ENCODE results near the gene SLC5A1. TPM values are rescaled to one million over a fixed set of nuclear protein-coding genes. Genes with fewer than 3 reads are reported as not detected.
"Not testable (repeated sequence)": the region's sequence is repeated elsewhere in the genome, so short reads cannot be mapped to it uniquely, and the experiment has no call there.

Gene SLC5A1
- total RNA-seq, 4 donors from 2014 or later = 0.24 TPM; not detected in 3

- DNase-seq; H3K9me3 ChIP-seq; intact Hi-C loops (cut with DNase I; ENCODE audit: low total_unique reads); H3K4me3 ChIP-seq; ATAC-seq; H3K4me1 ChIP-seq; H3K36me3 ChIP-seq; H3K27ac ChIP-seq; in situ Hi-C loops (cut with MboI; ENCODE audit: low sequenced_read_pairs in 4 of 4); H3K27me3 ChIP-seq: not testable (repeated sequence)
These were observed 93.8 kb downstream of the SLC5A1 start for GRCh38 chr22:32136881-32137280.

- ATAC-seq = peak in 1 of 2 donors; percentile 39
- in situ Hi-C loops (cut with MboI; ENCODE audit: low sequenced_read_pairs in 4 of 4); H3K27me3 ChIP-seq; H3K36me3 ChIP-seq; DNase-seq; intact Hi-C loops (cut with DNase I; ENCODE audit: low total_unique reads); H3K4me1 ChIP-seq; H3K9me3 ChIP-seq: not testable (repeated sequence)
- H3K27ac ChIP-seq = peak overlapping the region in 3 of 4 donors; percentile 4 to 21 (median 6)
- H3K4me3 ChIP-seq = peak overlapping the region; percentile 37 to 61 (median 48)
These were observed 94.8 kb downstream of the SLC5A1 start for GRCh38 chr22:32137731-32138324.

GRCh38 chr22:32138576-32138975 lies 95.5 kb downstream of the SLC5A1 start:
- H3K27me3 ChIP-seq; ATAC-seq; H3K4me1 ChIP-seq; H3K9me3 ChIP-seq; intact Hi-C loops (cut with DNase I; ENCODE audit: low total_unique reads); DNase-seq; H3K27ac ChIP-seq; in situ Hi-C loops (cut with MboI; ENCODE audit: low sequenced_read_pairs in 4 of 4); H3K36me3 ChIP-seq: not testable (repeated sequence)
- H3K4me3 ChIP-seq = peak overlapping the region in 2 of 4 donors; percentile 50 to 61

- intact Hi-C loops (cut with DNase I; ENCODE audit: low total_unique reads); DNase-seq; H3K4me3 ChIP-seq; H3K4me1 ChIP-seq; in situ Hi-C loops (cut with MboI; ENCODE audit: low sequenced_read_pairs in 4 of 4); ATAC-seq; H3K9me3 ChIP-seq; H3K27me3 ChIP-seq; H3K27ac ChIP-seq; H3K36me3 ChIP-seq: not testable (repeated sequence)
These were observed 97.6 kb downstream of the SLC5A1 start for GRCh38 chr22:32140688-32141087.

GRCh38 chr22:32142600-32142999 lies 99.5 kb downstream of the SLC5A1 start:
- peaks cover 0 to 4% (median 0%) of the 10 kb centered on the region in 3 donors for H3K27me3 ChIP-seq
- H3K4me3 ChIP-seq = no peak overlapping the region
- intact Hi-C loops (cut with DNase I; ENCODE audit: low total_unique reads) = no loop called here
- H3K27ac ChIP-seq = no peak overlapping the region
- no peak for DNase-seq
- TF ChIP-seq POLR2A (IDR thresholded peaks at IDR 0.05) = no peak
- no peak for TF ChIP-seq CTCF (IDR thresholded peaks at IDR 0.05 in 4 of 5, conservative IDR thresholded peaks at IDR 0.05 in 1 of 5)
- H3K4me1 ChIP-seq = no peaks in the 10 kb centered on the region
- no peaks in the 10 kb centered on the region for H3K9me3 ChIP-seq
- H3K36me3 ChIP-seq = no peaks in the 10 kb centered on the region
- in situ Hi-C loops (cut with MboI; ENCODE audit: low sequenced_read_pairs in 4 of 4) = no loop called here
- ATAC-seq = no peak

- TF ChIP-seq CTCF (IDR thresholded peaks at IDR 0.05 in 4 of 5, conservative IDR thresholded peaks at IDR 0.05 in 1 of 5) (no peak), POLR2A (IDR thresholded peaks at IDR 0.05) (no peak)
- no peaks in the 10 kb centered on the region for H3K9me3 ChIP-seq
- no peaks in the 10 kb centered on the region for H3K36me3 ChIP-seq
- intact Hi-C loops (cut with DNase I; ENCODE audit: low total_unique reads) (no loop called here), in situ Hi-C loops (cut with MboI; ENCODE audit: low sequenced_read_pairs in 4 of 4) (no loop called here)
- DNase-seq = no peak
- no peak for ATAC-seq
- no peak overlapping the region for H3K4me3 ChIP-seq
- H3K27me3 ChIP-seq = no peaks in the 10 kb centered on the region
- H3K4me1 ChIP-seq = no peaks in the 10 kb centered on the region
- no peak overlapping the region for H3K27ac ChIP-seq
These were observed 101.6 kb downstream of the SLC5A1 start for GRCh38 chr22:32144496-32145274.

- H3K36me3 ChIP-seq; H3K4me3 ChIP-seq; DNase-seq; H3K9me3 ChIP-seq; H3K4me1 ChIP-seq; H3K27ac ChIP-seq; H3K27me3 ChIP-seq; intact Hi-C loops (cut with DNase I; ENCODE audit: low total_unique reads); in situ Hi-C loops (cut with MboI; ENCODE audit: low sequenced_read_pairs in 4 of 4); ATAC-seq: not testable (repeated sequence)
These were observed 104.1 kb downstream of the SLC5A1 start for GRCh38 chr22:32147128-32147527.

- in situ Hi-C loops (cut with MboI; ENCODE audit: low sequenced_read_pairs in 4 of 4); H3K27me3 ChIP-seq; intact Hi-C loops (cut with DNase I; ENCODE audit: low total_unique reads); DNase-seq; ATAC-seq; H3K27ac ChIP-seq; H3K4me1 ChIP-seq; H3K9me3 ChIP-seq; H3K36me3 ChIP-seq; H3K4me3 ChIP-seq: not testable (repeated sequence)
These were observed 105.3 kb downstream of the SLC5A1 start for GRCh38 chr22:32148372-32148771.

- in situ Hi-C loops (cut with MboI; ENCODE audit: low sequenced_read_pairs in 4 of 4); DNase-seq; H3K4me3 ChIP-seq; H3K36me3 ChIP-seq; ATAC-seq; H3K27me3 ChIP-seq; H3K27ac ChIP-seq; H3K4me1 ChIP-seq; H3K9me3 ChIP-seq; intact Hi-C loops (cut with DNase I; ENCODE audit: low total_unique reads): not testable (repeated sequence)
These were observed 107.6 kb downstream of the SLC5A1 start for GRCh38 chr22:32150647-32151046.

- H3K9me3 ChIP-seq; in situ Hi-C loops (cut with MboI; ENCODE audit: low sequenced_read_pairs in 4 of 4); DNase-seq; ATAC-seq; H3K4me1 ChIP-seq; H3K27me3 ChIP-seq; H3K36me3 ChIP-seq; H3K27ac ChIP-seq; H3K4me3 ChIP-seq; intact Hi-C loops (cut with DNase I; ENCODE audit: low total_unique reads): not testable (repeated sequence)
These were observed 108.6 kb downstream of the SLC5A1 start for GRCh38 chr22:32151641-32152040.

Data from gastrocnemius medialis (tissue), 4 donors.